ENCODE data around the gene KIF4A.

KIF4A gene

GRCh38 chrX:70437921-70438665 lies 148.2 kb downstream of the KIF4A start:
- DNase-seq (ENCODE audit: low spot score) = no peak

- no peak for DNase-seq (ENCODE audit: low spot score)
These were observed 149.1 kb downstream of the KIF4A start for GRCh38 chrX:70439016-70439415.

GRCh38 chrX:70442224-70442623 lies 152.3 kb downstream of the KIF4A start:
- no peak for DNase-seq (ENCODE audit: low spot score)

- DNase-seq (ENCODE audit: low spot score) = peak; percentile 77
These were observed 154.5 kb downstream of the KIF4A start, which contains the start of gene DLG3 for GRCh38 chrX:70444326-70444945. TSS of gene DLG3 (plus strand) at chrX:70444835. CDS start at chrX:70445202, 367 bp downstream.

- no peak for DNase-seq (ENCODE audit: low spot score)
These were observed 155.2 kb downstream of the KIF4A start for GRCh38 chrX:70444946-70445656.

- no peak for DNase-seq (ENCODE audit: low spot score)
These were observed 156.0 kb downstream of the KIF4A start for GRCh38 chrX:70445951-70446350.

GRCh38 chrX:70446380-70447350 lies 156.8 kb downstream of the KIF4A start:
- DNase-seq (ENCODE audit: low spot score) = no peak

GRCh38 chrX:70449457-70449966 lies 159.6 kb downstream of the KIF4A start:
- no peak for DNase-seq (ENCODE audit: low spot score)

GRCh38 chrX:70452143-70452733 lies 162.3 kb downstream of the KIF4A start:
- DNase-seq (ENCODE audit: low spot score) = peak; percentile 49

GRCh38 chrX:70453024-70453618 lies 163.2 kb downstream of the KIF4A start:
- DNase-seq (ENCODE audit: low spot score) = no peak

- DNase-seq (ENCODE audit: low spot score) = peak; percentile 78
These were observed 164.8 kb downstream of the KIF4A start for GRCh38 chrX:70454441-70455365.

GRCh38 chrX:70455366-70456202 lies 165.7 kb downstream of the KIF4A start:
- DNase-seq (ENCODE audit: low spot score) = no peak

GRCh38 chrX:70456256-70456655 lies 166.4 kb downstream of the KIF4A start:
- DNase-seq (ENCODE audit: low spot score) = no peak

GRCh38 chrX:70461026-70461425 lies 171.1 kb downstream of the KIF4A start:
- DNase-seq (ENCODE audit: low spot score) = no peak

GRCh38 chrX:70464051-70464450 lies 174.1 kb downstream of the KIF4A start:
- DNase-seq (ENCODE audit: low spot score) = no peak

- peak; percentile 13 for DNase-seq (ENCODE audit: low spot score)
These were observed 177.1 kb downstream of the KIF4A start for GRCh38 chrX:70466968-70467367.

GRCh38 chrX:70468709-70469108 lies 178.8 kb downstream of the KIF4A start:
- DNase-seq (ENCODE audit: low spot score) = no peak

All from cerebellar cortex (tissue), 1 donor.